Embryonic facial prominence (tissue), 1 donor: ENCODE measurements around the gene GOLT1A.

Source experiments
- DNase-seq: peaks from one replicate; pipeline ENCODE4 v3.0.0-alpha.2; 2016; ENCODE audit errors: extremely low spot score

The GOLT1A gene

GRCh38 chr1:204192589-204193352 lies 21.0 kb downstream of the GOLT1A start:
- no peak for DNase-seq

- no peak for DNase-seq
Observed at GRCh38 chr1:204192046-204192445, 21.7 kb downstream of the GOLT1A start.

GRCh38 chr1:204191456-204191855 lies 22.3 kb downstream of the GOLT1A start:
- DNase-seq, result no peak

- DNase-seq, result no peak
Observed at GRCh38 chr1:204190212-204191211, 23.3 kb downstream of the GOLT1A start.

- no peak for DNase-seq
Observed at GRCh38 chr1:204188959-204189639, 24.7 kb downstream of the GOLT1A start.

GRCh38 chr1:204186597-204186996 lies 27.2 kb downstream of the GOLT1A start:
- no peak for DNase-seq

GRCh38 chr1:204181116-204181515 lies 32.7 kb downstream of the GOLT1A start:
- no peak for DNase-seq

GRCh38 chr1:204180133-204180532 lies 33.7 kb downstream of the GOLT1A start:
- no peak for DNase-seq

- DNase-seq, result no peak
Observed at GRCh38 chr1:204178487-204179281, 35.1 kb downstream of the GOLT1A start.

GRCh38 chr1:204177133-204177532 lies 36.7 kb downstream of the GOLT1A start:
- no peak for DNase-seq

GRCh38 chr1:204176049-204176448 lies 37.7 kb downstream of the GOLT1A start:
- no peak for DNase-seq

- DNase-seq, result no peak
Observed at GRCh38 chr1:204174958-204175357, 38.8 kb downstream of the GOLT1A start.

- no peak for DNase-seq
Observed at GRCh38 chr1:204172404-204173029, 41.3 kb downstream of the GOLT1A start.

- DNase-seq, result no peak
Observed at GRCh38 chr1:204171751-204172178, 42.0 kb downstream of the GOLT1A start.

- DNase-seq, result no peak
Observed at GRCh38 chr1:204170494-204171155, 43.2 kb downstream of the GOLT1A start.

GRCh38 chr1:204169858-204170257 lies 43.9 kb downstream of the GOLT1A start:
- no peak for DNase-seq

- DNase-seq, result no peak
Observed at GRCh38 chr1:204167730-204168129, 46.1 kb downstream of the GOLT1A start.

GRCh38 chr1:204166219-204166618 lies 47.6 kb downstream of the GOLT1A start, which contains the start of gene REN:
REN (minus strand) TSS chr1:204166337; CDS start chr1:204166293, 44 bp downstream.
- no peak for DNase-seq

GRCh38 chr1:204162494-204163074 lies 51.2 kb downstream of the GOLT1A start:
- peak; percentile 34 for DNase-seq
